H1 (cell line): ENCODE measurements around the gene FAM241A. TPM values are rescaled to one million over a fixed set of nuclear protein-coding genes. Genes with fewer than 3 reads are reported as not detected.

Experiments
- CEBPB ChIP-seq: IDR thresholded peaks from 2 replicates; pipeline ENCODE4 v1.6.1; 2012; ENCODE audit warnings: low read depth, low read length
- CREB1 ChIP-seq: IDR thresholded peaks from 2 replicates; pipeline ENCODE4 v1.6.1; 2012; ENCODE audit warnings: inconsistent platforms
- KDM4A ChIP-seq: IDR thresholded peaks from one replicate; pipeline ENCODE4 v1.7.1; 2012; ENCODE audit warnings: low read depth, mild to moderate bottlenecking, moderate library complexity, low read length, inconsistent platforms; ENCODE audit not compliant: severe bottlenecking
- RFX5 ChIP-seq: IDR thresholded peaks from 2 replicates; pipeline ENCODE4 v1.6.1; 2011; ENCODE audit warnings: low read depth, low read length, improper control_type of control experiment, borderline replicate concordance
- SIN3A ChIP-seq, 2 experiments: IDR thresholded peaks in 1 of 2; conservative IDR thresholded peaks in 1 of 2; 2 replicates each; pipeline ENCODE4 v1.6.1; 2011 to 2012; ENCODE audit warnings: low read length in 2 of 2, improper control_type of control experiment in 1 of 2, low read depth in 1 of 2, mild to moderate bottlenecking in 1 of 2
- SIRT6 ChIP-seq: IDR thresholded peaks from one replicate; pipeline ENCODE4 v1.7.1; 2012; ENCODE audit warnings: low read length, inconsistent platforms
- ZNF274 ChIP-seq: IDR thresholded peaks from 2 replicates; pipeline ENCODE4 v1.7.0; 2012; ENCODE audit warnings: low read length, borderline replicate concordance; ENCODE audit errors: extremely low read depth
- polyA plus RNA-seq, 7 experiments: library from polyadenylated mRNA; depleted of rRNA in 3 of 7; stranded (reverse) in 5 of 7; unstranded in 2 of 7; fragments of >200 nt in 5 of 7; fragments of 200-250 nt in 2 of 7; gene quantifications; 1 replicate in 5 of 7; 2 replicates in 1 of 7; 4 replicates in 1 of 7; pipeline versions ENCODE4 v1.2.1 to v1.2.3, GENCODE V29; 2011 to 2013; ENCODE audit warnings: missing spikeins in 2 of 7, mixed read lengths in 2 of 7
- total RNA-seq: library from RNA; stranded (reverse); fragmentation: NEBNext Ultra II Directional; extraction: Animal tissue kit (Norgen Biotek cat#: 25700); gene quantifications from 2 replicates; pipeline ENCODE4 v1.2.1, GENCODE V29; 2021

Gene FAM241A
- total and polyA plus RNA-seq, 2 of the 8 experiments (the other 6 are each of a cell fraction or from before 2014, with no cell fraction given) = 0.20 to 0.73 TPM

DNA sequence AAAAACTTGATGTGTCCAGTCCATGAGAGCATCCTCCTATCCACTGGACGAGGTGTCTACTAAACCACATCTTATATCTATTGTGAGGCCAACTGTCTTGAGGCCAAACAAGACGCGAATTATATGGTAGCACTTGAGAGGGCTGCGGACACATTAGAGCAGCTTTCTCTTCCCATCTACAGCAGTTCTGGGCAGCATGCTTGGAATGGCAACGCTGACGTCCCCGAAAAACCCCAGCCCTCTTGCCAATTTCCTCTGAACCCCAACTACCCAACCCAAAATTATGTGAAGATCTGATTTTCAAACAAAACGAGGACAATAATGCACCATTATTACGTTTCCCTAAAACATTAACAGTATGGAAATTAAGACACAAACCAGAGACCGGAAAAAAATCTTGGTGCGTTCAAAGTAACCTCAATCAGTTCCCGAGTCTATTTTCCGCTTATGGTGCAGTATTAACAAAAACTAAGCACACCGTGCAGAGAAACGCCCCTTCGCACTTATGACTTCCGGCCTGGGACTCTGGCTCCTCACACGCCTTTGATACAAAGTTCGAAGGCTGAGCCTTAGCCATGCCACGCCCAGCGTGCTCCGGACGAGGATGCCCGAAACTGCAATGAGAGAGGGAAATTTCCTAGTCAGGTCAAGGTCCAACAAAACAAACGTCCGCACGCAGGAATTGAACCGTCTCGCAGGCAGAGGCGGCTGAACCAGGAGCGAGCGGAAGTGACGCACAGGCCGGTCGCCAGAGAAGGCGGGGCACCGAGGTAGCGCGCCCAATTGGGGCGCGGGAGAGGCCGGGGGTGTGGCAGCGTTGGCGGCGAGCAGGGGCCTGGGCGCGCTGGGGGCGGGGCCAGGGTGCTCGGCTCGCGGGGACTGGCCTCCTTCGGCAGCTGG, 85.9 kb downstream of the FAM241A start (continued):
- TF ChIP-seq KDM4A (peak; percentile 2), ZNF274 (no peak), SIN3A (conservative IDR thresholded peaks at IDR 0.05 in 1 of 2, IDR thresholded peaks at IDR 0.05 in 1 of 2; ENCODE audit: low read depth in 1 of 2, low read length in 2 of 2) (peak in 1 of 2 experiments; percentile 55; a peak in 1 of 4 replicates), CREB1 (peak; percentile 91), RFX5 (no peak), SIRT6 (no peak), CEBPB (0 out of 2 replicates have a peak, but pooled peaks have one; percentile 16)
